Measurements from ENCODE around the gene NPPA. TPM values are rescaled to one million over a fixed set of nuclear protein-coding genes. Genes with fewer than 3 reads are reported as not detected.
"Not testable (repeated sequence)": the region's sequence is repeated elsewhere in the genome, so short reads cannot be mapped to it uniquely, and the experiment has no call there.

The NPPA gene
- polyA plus RNA-seq (ENCODE audit: insufficient read length) = 0.81 TPM
- long read RNA-seq, donor 1 = 0 reads
- long read RNA-seq, donor 2 = 0 reads
- long read RNA-seq, donor 3 = 0 reads
- long read RNA-seq, donor 4 = 0 reads
- long read RNA-seq, donor 5 = 0 reads
- long read RNA-seq, donor 6 = 0 reads
- long read RNA-seq, donor 7 = 0 reads
- long read RNA-seq, donor 8 = 0 reads

- no peak for DNase-seq
Measured at GRCh38 chr1:11847667-11848372, at the start of gene NPPA. Gene NPPA, minus strand, starts transcription at chr1:11847783. Its CDS starts 99 bp downstream, at chr1:11847684.

- DNase-seq = not testable (repeated sequence)
Measured at GRCh38 chr1:11894501-11894900, 46.9 kb upstream of the NPPA start.

- no peak for DNase-seq
Measured at GRCh38 chr1:11893907-11894251, 46.3 kb upstream of the NPPA start.

DNA sequence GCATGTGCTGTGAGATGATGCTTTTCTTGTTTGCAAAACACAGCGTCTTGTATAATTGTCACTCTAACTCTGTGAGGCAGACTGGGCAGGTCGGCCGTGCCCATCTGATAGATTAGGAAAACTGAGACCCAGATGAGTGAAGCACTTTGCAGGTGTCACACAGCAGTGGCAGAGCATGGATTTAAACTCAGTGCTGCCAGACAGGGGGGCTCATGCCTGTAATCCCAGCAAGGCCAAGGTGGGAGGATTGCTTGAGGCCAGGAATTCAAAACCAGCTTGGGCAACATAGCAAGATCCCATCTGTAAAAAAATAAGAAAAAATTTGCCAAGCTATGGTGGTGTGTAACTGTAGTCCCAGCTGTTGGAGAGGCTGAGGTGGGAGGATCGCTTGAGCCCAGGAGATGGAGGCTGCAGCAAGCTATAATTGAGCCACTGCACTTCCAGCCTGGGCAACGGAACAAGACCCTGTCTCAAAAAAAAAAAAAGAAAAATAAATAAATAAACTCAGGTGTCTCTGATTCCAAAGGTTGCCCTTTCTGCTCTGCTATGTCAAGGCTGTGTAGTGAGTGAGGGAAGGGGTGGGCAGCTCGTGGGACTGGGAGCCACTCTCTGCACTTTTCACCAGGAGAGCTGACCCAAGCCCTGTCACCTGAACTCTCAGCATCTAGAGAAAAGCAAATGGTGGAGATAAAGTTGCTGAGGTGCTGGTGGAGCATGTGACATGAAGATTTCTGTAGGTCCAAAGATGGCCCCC is 44.0 kb upstream of the NPPA start:
- no peak for DNase-seq

GRCh38 chr1:11888877-11889208 is 41.3 kb upstream of the NPPA start:
- no peak for DNase-seq

DNA sequence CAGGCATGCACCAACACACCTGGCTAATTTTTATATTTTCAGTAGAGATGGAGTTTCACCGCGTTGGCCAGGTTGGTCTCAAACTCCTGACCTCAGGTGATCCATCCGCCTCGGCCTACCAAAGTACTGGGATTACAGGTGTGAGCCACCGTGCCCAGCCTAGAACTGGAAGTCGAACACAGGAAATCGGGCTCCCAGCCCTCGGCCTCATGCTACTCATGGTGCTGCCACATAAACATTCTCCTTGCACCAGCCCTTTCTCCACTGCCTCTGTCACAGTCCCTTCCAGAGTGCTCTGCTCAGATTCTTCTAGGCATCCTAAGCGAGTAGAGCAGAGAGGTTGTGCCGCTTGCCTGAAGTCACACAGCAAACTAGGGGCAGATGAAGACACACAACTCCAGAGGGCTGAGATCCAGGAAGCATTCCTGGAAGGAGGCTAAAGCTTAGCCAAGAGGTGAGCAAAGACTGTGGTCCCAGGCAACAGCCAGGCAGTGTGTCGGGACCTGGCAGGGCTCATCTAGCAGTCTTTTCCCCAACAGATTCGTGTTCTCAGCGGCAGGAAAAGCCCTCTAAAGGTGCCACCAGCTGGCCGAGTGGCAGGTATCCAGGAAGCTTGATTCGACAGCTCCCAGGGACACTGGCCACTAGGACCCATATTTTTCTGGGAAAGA is 40.8 kb upstream of the NPPA start:
- DNase-seq = no peak

GRCh38 chr1:11887666-11888007 is 40.1 kb upstream of the NPPA start:
- no peak for DNase-seq

- no peak for DNase-seq
Measured at GRCh38 chr1:11886986-11887665, 39.5 kb upstream of the NPPA start.

DNA sequence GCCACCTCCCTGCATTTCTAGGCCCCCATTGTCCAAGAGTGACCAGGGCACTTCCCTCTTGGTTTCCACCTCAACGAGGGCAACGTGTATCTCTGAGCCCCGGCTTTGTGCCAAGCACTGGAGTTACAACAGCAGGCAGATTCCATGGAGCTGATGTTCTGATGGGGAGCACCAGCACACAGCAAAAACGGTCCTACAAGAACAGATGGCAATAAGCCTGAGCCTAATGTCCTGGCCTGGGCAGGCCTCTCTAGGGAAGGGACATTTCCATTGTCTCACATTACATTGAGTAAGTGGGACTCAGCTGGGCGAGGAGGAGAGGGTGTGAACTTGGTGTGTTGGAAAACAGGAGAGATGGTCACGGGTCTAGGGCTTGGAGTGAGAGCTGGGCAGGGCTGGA is 38.3 kb upstream of the NPPA start:
- DNase-seq = no peak

- no peak for DNase-seq
Measured at GRCh38 chr1:11882814-11883538, 35.4 kb upstream of the NPPA start.

DNA sequence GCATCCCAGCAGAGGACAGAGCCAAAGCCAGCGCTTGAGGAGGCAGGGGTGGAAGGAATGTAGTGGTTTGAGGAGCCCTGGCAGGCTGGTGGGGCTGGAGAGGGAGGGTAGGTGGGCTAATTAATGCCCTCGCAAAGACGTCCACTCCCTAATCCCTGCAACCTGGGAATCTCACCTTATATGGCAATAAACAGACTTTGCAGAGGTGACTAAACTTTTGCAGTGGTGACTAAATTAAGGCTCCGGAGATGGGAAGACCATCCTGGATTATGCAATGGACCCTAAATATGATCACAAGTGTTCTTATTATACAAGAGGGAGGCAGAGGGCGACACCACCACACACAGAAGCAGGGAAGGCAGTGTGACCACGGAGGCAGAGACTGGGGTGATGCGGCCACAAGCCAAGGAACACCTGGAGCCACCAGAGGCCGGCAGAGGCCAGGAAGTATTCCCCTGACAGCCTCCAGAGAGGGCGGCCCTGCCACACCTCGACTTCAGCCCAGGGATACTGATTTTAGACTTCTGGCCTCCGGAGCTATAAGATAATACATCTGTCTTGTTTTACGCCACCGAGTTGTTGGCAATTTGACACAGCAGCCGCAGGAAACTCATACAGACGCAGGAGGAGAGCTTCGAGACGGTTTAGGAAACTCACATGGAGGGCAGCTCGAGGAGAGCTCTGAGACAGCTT is 34.3 kb upstream of the NPPA start:
- DNase-seq = no peak

DNA sequence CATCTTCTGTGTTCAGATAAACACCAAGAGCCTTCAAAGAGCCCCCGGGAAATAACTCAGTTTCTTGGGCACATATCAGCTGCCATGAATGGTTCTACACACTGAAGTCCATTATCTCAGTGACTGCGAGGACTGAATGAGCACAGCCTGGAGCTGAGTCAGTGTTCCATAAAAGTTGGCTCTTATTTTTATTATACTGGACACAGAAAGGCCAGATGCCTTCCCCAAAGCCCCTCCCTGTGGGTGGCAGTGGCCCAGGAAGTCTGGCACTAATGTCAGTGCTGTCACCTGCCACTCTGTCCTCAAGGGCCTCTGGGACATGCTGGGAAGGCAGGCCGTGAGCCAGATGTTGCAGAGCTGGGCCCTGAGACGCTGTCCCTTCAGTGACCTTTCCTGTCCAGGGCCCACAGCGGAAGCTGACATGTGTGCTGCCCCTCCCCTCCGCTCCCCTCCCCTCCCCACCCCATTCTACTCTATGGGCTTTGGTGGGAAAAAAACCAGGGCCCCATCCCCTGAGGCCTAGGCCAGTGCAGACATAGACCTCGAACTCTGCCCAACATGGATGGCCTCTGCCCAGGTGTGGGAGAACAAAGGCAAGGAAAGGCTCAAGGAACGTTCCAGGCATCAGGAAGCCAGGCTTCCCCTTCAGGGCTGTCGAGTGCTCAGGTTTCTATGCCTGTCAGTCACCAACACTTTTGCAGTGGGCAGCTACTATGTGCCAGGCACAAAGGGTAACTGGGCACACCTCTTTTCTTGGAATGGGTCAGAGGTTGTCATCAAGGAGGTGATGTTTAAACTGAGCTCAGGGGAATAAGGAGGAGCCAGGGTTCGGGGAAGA is 33.5 kb upstream of the NPPA start:
- DNase-seq = no peak

GRCh38 chr1:11880181-11880575 is 32.6 kb upstream of the NPPA start:
- DNase-seq = no peak

DNA sequence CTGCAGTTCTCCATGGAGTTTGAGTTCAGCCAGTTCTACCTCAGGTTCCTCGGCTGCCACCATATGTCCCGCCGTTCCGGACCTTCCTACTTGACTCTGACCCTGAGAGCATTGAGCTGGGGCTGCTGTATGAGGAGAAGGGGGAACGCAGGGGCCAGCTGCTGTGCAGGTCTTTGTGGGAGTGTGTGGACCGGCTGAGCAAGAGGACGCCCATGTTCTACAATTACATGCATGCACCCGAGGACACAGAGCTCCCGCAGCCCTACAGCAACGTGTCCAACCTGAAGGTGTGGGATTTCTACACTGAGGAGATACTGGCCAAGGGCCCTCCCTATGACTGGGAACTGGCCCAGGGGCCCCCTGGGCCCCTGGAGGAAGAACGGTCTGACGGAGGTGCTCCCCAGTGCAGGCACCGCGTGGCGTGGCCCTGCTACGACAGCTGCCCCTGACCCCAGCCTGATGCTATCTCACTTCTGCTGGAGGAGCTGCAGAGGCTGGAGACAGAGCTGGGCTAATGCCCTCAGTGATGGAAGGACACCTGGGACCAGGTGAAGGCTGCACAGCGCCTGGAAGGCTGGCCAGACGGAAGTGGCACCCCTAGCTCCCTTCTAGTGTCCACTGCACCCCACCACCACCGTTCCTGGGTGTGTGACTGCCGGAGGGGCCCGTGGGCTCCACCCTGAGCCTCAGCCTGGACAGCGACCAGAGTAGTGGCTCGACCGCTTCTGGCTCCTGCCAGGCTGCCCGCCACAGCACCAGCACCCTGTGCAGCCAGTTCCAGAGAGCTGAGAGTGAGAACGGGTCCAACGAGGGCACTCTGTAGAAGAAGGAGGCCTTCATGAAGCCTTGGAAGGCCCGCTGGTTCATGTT is 32.0 kb upstream of the NPPA start:
- DNase-seq = no peak

DNA sequence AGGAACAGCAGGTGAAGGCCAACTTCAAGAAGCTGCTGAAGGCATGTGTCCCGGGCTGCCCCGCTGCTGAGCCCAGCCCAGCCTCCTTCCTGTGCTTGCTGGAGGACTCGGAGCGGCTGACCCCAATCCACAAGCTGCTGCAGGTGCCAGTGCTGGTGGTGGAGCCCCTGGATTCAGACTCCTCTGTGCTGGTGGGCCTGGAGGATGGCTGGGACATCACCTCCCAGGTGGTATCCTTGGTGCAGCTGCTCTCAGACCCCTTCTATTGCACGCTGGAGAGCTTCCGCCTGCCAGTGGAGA is 31.3 kb upstream of the NPPA start:
- DNase-seq = no peak

DNA sequence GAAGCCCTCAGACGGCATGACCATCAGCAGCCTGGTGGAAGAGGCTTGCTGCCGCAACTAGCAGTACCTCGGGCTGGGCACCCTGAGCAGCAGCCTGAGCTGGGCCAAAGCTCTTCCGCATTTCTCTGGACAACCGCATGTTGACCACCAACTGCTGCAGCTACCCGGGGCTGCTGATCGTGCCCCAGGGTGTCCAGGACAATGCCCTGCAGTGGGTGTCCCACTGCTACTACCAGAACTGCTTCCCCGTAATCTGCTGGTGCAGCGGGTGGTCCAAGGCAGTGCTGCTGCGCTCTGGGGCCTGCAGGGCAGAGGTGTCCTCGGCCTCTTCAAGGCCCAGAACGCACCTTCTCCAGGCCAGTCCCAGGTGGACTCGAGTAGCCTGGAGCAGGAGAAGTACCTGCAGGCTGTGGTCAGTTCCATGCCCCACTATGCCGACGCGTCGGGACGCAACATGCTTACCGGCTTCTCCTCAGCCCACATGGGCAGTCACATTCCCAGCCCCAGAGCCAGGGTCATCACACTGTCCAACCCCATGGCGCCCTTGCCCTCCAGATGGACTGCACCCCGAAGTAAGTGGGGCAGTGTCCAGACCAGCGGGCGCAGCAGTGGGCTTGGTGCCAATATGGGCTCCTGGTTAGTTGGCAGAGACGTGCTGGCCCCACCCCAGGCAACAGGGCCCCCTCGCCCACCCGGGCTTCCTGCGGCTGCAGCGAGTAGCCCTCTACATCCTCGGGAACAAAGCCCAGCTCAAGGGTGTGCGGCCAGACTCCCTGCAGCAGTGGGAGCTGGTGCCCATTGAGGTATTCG is 30.7 kb upstream of the NPPA start:
- DNase-seq = no peak

DNA sequence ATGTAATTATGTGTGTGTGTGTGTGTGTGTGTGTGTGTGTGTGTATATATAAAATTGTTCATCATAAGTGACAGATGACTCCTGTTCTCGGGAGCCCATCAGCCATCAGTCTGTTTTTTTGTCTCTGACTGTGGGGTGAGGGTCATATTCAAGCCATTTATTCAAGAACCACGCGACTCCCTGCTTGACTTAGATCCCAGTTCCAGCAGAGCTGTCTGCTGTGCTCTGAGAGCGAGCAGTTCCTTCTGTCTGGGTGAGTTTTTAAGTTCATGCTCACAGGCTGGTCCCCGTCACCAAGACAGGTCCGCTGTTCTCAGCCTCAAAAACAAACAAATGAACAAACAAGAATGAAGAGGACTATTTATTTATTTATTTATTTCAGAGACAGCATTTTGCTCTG is 29.5 kb upstream of the NPPA start:
- DNase-seq = peak; percentile 54

DNA sequence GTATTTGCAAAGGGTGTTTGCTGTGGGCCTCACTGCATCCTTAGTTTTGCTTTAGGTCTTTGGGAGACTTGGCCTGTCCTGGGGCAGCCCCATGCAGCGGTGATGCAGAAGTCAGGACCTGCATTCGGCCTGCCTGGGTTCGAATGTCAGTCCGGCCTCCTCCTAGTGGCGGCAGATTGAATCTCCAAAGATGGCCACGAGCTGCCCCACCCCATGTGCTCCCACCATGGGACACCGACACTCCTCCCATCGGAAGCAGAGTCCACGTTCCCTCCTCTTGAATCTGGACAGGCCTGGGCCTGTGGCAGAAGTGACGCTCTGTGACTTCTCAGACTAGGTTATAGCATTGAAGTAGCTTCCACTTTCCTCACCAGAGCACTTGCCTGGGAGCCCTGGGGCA is 27.5 kb upstream of the NPPA start:
- DNase-seq = no peak

- DNase-seq = no peak
Measured at GRCh38 chr1:11874624-11875023, 27.0 kb upstream of the NPPA start.
